ENCODE results near the gene ZHX3.
"Not testable (repeated sequence)": the region's sequence is repeated elsewhere in the genome, so short reads cannot be mapped to it uniquely, and the experiment has no call there.

The ZHX3 gene

DNA sequence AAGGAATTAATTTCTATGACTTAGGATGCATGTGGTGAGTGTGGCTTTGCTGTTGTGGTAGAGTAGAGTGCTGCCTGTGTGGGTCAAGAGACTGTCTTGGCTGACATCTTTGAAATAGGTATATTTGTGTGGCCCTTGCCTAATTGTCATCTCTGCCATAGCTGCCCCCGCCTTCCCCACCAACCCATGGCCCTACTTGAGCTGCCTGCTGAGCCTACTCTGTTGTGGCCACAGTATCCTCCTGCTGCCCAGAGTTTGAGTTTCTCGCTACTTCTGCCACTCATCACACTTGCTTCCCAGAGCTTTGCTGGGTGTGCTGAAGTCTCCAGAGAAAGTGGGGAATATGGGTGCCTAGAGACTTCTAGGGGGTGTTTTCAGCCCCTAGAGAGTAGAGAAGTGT, 172.2 kb downstream of the ZHX3 start:
- DNase-seq: no peak

DNA sequence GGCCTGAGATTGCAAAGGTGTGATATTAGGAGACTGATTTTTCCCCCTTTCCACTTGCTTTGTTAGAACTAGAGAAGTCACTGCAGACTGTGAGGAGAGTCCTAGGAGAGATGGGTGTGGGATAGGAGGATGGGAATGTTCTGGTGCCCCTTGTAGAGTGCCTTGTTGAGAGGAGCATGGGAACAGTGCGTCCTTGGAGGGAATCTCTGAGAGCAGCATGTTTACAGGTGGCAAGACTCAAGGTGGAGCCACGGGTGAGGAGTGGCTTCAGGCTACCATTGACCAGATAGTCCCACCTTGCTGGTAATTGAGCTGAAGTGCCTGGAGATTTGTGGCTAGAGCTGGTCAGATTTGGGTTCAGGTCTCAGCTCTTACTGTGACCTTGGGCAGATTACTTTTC, 174.2 kb downstream of the ZHX3 start:
- no peak for DNase-seq

DNA sequence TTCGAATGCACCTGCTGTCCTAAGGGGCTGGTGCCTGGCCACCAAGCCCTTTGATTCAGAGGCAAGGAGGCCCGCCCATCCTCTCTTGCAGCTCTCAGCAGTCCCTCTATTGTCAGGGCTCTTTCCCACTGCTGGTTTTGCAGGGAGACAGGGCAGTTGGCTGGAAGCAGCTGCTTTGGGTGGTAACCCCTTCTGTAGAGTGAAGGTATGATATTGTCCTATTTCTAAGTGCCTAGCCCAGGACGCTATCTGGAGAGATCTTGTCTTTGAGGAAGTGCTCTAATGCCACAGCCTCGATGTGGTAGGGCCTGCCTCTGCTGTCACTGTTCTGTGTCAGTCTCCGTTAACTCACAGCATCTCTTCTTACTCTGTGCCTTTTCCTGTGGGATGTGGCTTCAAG, 174.6 kb downstream of the ZHX3 start:
- peak; percentile 21 for DNase-seq

DNA sequence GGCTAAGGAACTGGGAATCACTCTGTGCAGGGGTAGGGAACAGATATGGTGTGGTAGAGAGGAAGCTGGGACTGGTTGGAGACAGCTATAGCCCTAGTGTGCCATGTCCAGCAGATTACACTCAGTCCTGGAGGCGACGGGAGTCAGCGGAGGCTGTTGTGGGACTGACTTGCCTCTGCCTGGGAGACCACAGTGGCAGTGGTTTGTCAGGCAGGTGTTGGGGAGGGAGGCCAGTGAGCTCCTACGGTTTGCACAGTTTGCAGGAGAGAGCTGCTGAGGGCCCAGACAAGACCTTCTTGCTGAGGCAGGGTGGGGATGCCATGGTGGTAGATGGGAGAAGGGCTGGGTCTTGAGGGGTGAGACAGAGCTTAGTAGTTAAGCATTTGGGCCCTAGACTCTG, 175.3 kb downstream of the ZHX3 start:
- no peak for DNase-seq

DNA sequence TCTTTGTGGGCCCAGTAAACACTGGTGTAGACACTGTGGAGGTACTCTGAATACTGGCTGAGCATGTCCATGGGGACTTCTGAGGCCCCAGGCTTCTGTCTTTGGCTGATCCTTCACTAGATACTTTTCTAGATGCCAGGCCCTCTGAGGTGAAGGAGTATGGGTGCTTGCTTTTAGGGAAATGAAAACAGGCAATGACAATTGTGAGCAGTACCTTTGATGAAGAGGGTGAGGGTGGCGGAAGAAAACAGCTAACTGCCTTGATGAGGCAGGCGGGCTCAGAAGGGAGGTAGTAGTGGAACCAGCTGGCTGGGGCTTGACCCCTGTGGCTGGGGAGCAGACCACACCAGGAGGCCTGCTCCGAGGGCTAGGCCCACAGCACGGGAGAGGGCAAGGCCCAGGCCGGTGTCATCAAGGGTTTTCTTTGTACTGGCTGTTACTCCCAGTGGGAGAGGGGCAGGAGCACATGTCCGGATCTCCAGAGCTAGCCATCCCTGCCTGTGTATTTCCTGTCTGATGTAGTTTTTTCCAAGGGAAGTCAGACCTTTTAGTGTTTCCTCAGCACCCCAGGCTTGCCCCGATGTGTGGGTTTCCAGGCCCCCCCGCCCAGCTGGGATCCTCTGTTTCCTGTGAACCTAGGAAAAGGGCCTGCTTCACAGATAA, 176.2 kb downstream of the ZHX3 start:
- DNase-seq: no peak

DNA sequence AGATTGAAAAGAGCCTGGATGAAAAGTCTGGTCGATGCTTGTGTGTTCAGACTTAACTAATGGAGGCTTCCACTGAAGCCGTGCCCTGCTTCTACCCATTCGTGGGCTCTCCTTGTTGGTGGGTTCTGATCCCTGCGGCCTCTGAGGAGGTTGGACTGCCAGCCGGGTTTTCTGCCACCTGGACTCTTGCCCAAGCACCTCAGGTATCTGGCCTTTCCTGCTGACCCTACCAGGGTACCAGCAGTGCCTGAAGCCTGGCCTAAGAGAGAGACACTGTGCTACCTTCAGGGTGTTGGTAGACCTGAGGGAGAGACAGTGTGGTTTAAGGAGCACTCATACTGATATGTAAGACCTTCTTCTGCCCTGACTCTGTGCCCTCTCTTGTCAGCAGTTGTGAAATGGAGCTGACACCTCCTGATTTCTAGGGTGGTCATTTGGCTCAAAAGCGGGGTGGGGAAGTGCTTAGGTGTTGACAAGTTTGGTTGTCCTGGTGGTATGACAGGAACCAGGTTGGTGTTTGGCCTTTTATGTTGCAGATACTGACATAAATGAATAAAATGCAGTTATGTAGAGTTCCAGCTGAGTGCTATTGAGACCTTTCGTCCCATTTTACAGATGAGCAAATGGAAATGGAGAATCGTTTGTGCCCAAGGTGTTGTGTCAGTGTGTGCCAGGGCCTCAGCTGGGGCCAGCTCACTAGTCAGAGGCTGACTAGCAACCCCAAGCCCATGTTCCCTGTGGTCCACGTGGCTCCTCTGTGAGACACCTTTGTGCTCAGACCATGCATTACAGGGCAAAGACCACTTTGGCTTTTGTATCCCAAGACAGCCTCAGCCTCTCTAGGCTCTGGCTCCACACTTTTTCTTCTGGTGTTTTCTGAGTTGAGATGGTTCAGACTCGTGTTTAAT, 177.1 kb downstream of the ZHX3 start:
- DNase-seq: no peak

DNA sequence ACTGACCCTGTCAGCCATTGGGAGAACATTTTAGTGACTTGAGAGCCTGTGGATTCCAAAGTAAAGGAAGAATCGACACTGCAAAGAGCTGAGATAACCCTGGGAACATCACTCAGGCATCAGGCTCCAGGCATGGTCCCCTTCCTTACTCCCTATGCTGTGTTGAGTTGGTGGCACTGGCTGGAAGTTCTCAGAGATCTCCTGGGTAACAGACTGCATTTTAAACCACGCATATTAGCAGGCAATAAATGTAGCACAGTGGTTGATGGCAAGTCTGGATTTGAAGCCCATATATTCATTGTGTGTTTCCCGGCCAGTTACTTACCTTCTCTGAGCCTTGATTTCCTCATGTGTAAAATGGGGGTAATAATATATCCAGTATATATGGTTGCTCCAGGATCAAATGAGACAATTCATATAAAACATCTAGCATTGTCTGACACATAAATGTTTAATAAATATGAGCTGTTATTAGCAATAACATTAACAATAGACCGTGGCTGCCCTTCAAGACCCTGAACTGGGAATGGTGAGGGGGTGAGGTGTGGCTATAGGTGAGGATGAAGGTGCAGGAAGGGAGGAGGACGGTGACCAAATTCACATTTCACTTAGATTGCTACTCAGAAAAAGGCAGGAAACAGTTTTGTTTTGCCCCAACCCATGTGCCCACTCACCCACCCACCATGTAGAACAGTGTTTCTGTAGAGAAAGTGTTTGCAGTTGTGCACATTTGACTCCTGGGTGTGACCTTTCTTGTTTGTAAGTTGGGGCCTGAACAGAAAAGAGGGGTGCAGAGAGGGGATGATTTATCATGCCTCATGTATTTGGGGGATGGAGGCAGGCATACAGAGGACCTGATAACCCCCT, 178.1 kb downstream of the ZHX3 start:
- DNase-seq: peak; percentile 49

DNA sequence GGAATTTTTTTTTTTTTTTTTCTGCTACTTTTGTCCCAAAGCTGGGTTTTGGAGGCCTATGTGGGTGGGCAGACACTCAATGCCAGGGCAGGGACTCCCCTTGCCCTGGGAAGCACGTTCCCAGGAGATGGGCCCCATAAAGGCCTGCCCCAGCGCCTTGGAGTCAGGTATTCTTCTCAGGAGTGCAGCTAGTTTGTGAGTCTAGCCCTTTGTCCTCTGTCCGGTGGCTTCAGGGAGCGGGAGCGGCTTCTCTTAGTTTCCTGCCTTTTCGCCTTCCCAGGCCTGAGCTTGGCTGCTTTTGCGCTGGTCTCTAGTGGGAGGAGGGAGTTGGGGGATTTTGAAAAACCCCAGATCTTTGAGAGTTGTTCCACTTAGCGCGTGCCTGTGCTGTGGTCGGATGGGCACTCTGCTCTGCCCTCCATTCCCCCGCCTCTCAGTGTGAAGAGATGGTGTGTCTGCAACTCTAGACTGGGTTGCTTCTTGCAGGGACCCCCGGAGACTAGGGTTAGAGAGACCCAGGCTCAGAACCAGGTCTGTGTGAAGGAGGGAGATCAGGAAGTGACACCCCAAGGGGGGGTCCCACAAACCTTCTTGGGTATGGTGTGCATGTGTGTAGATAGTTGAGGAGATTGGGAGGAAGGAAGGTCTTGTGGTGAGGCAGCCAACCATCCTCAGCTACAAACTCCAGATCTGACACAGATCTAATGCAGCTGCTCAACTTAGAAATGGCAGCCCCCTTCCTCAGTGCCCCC, 178.9 kb downstream of the ZHX3 start:
- DNase-seq: peak; percentile 26

DNA sequence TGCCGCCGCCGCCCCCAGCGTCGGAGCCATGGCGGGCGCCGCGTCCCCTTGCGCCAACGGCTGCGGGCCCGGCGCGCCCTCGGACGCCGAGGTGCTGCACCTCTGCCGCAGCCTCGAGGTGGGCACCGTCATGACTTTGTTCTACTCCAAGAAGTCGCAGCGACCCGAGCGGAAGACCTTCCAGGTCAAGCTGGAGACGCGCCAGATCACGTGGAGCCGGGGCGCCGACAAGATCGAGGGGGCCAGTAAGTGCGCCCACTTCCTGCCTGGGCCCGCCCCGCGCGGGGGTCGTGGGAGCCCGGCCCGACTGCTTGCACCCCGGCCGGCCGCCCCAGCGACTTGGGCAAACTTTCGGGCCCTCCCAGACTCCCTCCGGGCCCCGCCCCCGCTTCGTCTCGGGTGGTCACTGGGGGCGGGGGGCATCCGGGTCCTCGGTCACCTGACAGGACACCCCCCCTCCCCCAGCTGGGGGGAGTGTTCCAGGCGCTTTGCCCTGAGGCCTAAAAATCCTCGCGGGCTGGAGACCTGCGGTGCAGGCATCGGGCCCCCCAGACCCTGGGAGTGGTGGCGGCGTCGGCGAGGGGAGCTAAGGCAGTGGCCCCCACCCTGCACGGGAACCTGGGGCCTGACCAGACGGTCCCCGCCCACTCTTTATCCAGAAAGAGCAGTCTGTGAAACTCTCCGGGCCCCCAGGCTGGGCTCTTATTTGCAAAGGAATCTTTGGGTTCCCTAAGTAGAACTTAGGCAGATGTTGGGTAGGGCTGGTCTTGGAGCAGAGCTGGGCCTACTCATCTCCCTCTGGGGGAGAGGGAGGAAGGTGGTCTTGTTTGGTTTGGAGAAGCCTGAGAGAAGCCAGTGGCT, 179.7 kb downstream of the ZHX3 start:
- peak; percentile 64 for DNase-seq

DNA sequence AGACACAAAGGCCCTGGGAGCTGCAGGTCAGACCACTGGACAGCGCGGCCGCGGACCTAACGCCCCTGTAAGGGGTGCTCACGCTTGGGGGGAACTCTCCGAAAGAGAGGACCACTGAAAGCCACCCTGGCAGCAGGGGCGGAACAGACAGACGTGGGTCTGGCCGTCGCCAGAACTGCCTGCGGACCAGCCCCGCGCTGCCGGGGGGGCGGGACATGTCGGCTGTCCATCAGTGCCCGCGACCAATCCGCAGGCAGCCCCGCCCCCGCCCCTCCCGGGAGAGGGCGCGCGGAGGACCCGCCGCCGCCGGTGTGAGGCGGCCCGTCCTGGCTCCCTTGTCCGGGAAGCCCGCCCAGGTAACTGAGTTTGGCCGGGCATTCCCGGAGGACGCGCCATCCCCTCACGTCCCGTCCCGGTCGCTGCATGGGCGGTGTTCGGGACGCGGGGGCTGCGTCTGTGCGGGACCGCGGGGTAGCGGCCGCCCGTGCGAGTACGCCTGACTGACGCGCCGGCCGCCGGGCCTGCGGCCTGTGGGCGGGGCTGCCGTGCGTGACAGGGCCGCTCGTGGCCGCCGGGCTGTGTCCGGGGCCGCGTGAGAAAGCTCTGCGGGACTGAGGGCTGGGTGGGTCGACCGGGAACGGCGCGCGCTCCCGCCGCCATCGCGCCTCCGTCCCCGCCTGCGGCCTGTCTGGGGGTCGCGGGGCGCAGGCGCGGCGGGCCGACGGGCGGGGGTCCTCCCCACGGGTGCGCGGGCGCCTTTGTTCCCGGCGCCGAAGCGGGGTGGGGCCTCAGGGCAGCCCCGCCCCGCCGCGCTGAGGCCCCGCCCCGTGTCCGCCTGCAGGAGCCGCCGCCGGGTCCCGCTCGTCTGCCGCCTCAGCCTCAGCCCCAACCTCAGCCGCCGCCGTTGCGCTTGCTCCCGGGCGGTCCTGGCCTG, 180.6 kb downstream of the ZHX3 start, which contains the start of gene PLCG1:
Gene PLCG1 (plus strand): TSS at position 864 of the 934 bp plus-strand sequence. CDS start 99 bp downstream, outside the sequence.
- peak; percentile 82 for DNase-seq

DNA sequence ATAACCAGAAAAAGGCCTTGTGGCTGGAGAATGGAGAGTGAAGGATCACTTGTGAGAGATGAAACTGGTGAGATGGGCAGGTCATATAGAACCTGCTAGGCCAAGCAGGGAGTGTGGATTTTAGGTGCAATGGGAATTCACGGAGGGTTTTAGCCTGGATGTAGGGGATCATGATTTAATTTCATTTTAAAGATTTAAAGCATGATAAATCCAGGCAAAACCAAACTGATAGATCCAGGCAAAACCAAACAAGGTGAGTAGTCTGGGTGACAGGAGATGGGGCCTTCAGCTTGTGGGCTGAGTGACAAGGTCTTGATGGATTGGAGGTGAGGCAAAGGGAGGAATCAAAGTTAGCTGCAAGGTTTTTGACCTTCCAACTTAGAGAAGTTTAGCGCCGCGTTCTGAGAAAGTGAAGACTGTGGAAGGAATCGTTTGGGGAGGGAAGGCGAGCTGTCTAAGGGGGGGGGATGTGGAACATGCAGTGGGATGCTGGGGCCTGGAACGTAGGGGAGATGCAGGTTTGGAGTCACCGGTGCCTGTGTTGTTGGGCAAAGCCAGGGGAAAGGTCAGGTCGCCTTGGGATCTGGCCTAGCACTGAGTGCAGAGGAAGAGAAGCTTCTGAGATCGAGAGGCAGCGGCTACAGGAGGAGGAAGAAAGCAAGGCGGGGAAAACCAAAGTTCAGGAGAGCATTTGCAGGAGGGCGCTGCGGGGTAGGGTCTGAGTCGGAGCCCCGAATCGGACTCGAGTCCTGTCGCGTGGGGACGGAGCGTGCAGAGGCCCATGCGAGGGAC, 181.4 kb downstream of the ZHX3 start:
- no peak for DNase-seq

DNA sequence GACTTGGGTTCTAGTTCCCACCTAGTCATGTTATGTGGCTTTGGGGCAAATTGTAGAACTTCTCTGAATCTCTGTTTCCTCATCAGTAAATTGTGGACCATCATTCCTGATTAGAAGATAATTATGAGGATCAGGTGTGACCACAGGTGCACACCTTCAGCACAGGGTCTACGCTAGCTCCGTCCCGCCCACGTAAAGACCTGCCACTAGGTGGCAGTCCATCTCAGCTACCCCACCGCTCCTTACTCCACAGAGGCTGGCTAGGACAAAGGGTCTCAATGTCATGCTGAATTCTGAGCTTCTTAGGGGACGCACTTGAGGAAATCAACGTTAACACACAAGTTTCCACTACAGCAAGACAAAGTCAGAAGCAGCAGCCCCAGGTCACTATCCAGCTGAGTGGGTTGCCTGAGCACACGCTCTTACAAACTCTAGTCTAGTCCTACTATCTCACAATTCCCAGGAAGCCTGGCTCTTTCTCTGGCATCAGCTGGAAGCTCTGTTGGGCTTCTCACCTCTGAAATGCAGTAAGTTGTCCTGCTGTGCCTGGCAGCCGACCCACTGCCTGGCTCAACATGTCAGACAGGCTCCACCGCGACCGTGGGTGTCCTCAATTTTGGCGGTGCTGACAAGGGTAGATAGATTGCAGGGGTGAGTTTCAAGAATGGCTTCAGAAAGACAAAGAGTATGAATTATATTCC, 182.2 kb downstream of the ZHX3 start:
- peak; percentile 48 for DNase-seq

DNA sequence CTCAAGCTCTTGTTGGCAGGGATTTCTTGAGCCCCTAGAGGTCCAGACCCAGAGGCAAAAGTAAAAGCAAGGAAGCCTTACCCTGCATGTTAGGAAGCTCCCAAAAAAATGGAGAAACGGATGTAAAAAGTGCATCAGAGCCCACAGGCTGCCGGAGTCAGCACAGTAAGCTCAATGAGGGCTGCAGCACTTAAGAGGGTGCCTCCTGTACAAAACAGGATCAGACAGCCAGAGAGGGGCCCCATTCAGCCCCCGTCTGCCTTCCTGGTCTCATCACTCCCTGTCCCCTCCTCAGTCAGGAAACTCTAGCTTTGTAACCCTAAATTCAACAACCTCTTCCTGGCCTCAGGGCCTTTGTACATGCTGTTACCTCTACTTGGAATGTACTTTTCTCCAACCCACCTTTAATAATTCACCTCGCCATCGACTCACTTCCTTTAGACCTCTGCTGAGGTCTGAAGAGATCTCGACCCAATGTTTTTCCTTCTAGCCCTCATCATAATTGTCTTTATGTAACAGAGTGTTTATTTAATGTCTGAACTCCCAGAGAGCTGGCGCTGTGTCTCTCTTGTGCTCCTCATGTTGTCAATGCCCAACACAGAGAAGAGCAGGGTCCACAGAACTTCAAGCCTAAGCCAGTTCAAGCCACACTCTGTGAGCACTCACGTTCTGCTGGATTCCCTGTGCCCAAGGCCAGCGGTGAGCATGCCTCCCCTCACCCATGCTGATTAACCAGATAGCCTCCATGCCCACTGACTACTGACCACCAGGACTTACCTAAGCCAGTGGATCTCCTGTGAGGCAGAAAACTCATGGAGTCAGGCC, 183.0 kb downstream of the ZHX3 start:
- DNase-seq: no peak

DNA sequence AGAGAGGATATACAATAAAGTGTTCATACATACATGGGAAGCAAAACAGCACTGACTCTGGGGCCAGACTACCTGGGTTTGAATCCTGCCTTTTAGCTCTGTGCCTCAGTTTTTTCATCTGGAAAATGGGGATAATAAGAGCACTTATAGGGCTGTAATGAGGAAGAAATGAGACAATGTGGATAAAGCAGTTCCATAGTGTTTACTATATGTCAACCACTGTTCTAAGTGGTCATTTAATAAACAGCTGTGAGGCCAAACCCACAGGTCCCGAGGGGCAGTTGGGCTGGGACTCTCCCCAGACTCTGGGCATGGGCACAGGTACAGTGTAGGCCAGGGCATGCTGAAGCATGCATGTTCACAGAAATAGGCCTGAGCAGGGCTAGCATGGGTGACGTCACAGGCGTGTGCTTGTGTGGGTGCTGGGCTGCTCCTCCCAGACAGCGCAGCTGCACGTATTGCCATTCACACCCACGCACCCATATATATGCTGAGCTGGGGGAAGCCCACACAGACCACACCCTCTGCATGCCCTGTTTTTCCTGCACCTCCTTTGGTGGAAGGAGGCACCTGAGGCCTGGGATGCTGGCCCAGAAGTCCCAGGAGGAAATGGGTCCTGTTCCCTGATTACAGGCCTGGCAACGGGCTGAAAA, 183.7 kb downstream of the ZHX3 start:
- DNase-seq: peak; percentile 50

DNA sequence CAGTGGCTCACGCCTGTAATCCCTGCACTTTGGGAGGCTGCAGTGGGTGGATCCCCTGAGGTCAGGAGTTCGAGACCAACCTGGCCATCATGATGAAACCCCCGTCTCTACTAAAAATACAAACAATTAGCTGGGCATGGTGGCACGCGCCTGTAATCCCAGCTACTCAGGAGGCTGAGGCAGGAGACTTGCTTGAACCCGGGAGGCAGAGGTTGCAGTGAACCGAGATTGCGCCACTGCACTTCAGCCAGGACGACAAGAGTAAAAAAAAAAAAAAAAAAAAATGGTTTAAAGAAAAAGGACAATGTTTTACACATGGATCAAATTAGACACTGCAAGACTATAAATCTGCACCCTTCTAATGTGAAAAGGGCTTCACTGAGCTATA, 185.1 kb downstream of the ZHX3 start:
- not testable (repeated sequence) for DNase-seq

DNA sequence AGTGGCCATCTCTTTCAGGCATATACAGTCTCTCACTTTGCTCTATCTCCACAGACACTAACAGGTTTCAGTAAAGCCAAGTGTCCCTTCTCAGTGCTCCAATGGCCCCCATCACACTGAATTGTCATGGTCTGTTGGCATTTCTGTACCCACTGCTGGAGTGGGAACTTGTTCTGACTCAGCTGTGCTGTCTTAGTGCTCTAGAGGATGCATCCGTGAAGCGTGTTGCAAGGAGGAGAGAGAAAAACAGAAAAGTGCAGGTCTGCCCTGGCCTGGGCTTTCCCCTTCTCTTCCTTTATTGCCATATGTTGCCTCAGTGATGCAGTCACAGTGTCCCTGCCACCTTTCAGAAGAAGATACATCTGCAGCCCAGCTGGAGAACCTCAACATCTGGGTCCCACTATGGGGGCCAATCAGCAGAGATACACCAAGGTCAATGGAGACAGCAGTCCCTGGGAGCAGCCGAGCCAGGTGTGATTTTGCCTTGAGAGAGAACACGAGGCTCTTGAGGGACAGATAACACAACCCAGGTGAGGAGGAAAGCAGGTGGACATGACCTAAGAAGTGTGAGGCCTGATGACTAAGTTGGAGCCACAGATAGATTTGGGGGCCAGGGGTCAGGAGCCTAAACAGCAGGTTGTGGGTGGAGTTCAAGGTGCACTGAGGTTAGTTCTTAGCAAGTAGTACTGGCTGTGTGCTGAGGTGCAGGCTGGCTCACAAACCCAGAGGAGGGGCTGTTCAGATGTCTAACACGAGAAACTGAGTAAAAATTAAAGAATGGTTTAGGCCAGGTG, 185.7 kb downstream of the ZHX3 start:
- no peak for DNase-seq
